GM12878 (cell line): ENCODE results near the gene PDE10A. TPM values are rescaled to one million over a fixed set of nuclear protein-coding genes. Genes with fewer than 3 reads are reported as not detected.

Experiments used
- ATAC-seq: fragments of 200-7000 bp; cut with Tn5 transposase; 3 replicates; pipeline ENCODE4 v1.9.1; 2020; ENCODE audit warnings: mild to moderate bottlenecking, moderate library complexity
- BruUV-seq: library from RNA; stranded (reverse); fragments of 400-500 nt; replicated peaks from 2 replicates; lab custom pipeline; 2021; lab: Mats Ljungman, UMichigan
- CTCF ChIA-PET: fragments of 300-600 bp; sonication (Branson Sonifier 250); formaldehyde crosslinking; extraction: SDS; loops from one replicate; lab custom pipeline; 2021; ENCODE audit warnings: inconsistent platforms; lab: Yijun Ruan, JAX
- POLR2A ChIA-PET: fragments of 350-600 bp; formaldehyde crosslinking; extraction: SDS; loops from one replicate; lab custom pipeline; 2021; ENCODE audit warnings: inconsistent platforms; lab: Charles Lee
- RAD21 ChIA-PET: fragments of 300-600 bp; sonication (Branson Sonifier 250); formaldehyde crosslinking; loops from one replicate; lab custom pipeline; 2023; ENCODE audit warnings: antibody characterized with exemption; ENCODE audit not compliant: unreplicated experiment; lab: Charles Lee
- SMC1A ChIA-PET: fragments of 300-600 bp; sonication (Branson Sonifier 250); formaldehyde crosslinking; loops from one replicate; lab custom pipeline; 2023; ENCODE audit not compliant: unreplicated experiment, uncharacterized antibody; lab: Charles Lee
- DNase-seq: peaks from one replicate; pipeline ENCODE4 v3.0.0-alpha.2; 2011; ENCODE audit warnings: low read depth, low spot score
- FAIRE-seq: peaks from 3 replicates; lab custom pipeline; 2011; peaks lifted over from hg19 to GRCh38; lab: Jason Lieb, UNC
- H2AFZ ChIP-seq: 2 replicates; pipeline ENCODE4 v1.6.0; 2011; ENCODE audit warnings: low read depth, low read length, control low read depth; ENCODE audit not compliant: control insufficient read depth
- H3K27ac ChIP-seq: 2 replicates; pipeline ENCODE4 v1.5.1; 2011; ENCODE audit warnings: control low read depth; ENCODE audit not compliant: control insufficient read depth, insufficient read depth
- H3K27me3 ChIP-seq, 2 experiments: replicated peaks in 1 of 2; 2 replicates each; pipeline versions ENCODE4 v1.6.0 to v1.6.1; 2011; ENCODE audit warnings: low read length in 1 of 2; ENCODE audit not compliant: control insufficient read depth in 2 of 2, insufficient read depth in 2 of 2
- H3K36me3 ChIP-seq, 2 experiments: 2 replicates each; pipeline ENCODE4 v1.5.1; 2011; ENCODE audit warnings: low read length in 1 of 2; ENCODE audit not compliant: control insufficient read depth in 2 of 2, insufficient read depth in 2 of 2
- H3K4me1 ChIP-seq: 2 replicates; pipeline ENCODE4 v1.6.1; 2011; ENCODE audit warnings: mild to moderate bottlenecking, low read length, moderate library complexity, mixed read lengths; ENCODE audit not compliant: control insufficient read depth, insufficient read depth
- H3K4me2 ChIP-seq: 2 replicates; pipeline ENCODE4 v1.6.0; 2011; ENCODE audit warnings: control low read depth; ENCODE audit not compliant: control insufficient read depth, insufficient read depth
- H3K4me3 ChIP-seq: fragments of 200-600 bp; sonication (generic); 2 replicates; pipeline ENCODE4 v1.5.1; 2016
- H3K79me2 ChIP-seq: 2 replicates; pipeline ENCODE4 v1.6.0; 2011; ENCODE audit warnings: low read length; ENCODE audit not compliant: control insufficient read depth, insufficient read depth
- H3K9ac ChIP-seq: 2 replicates; pipeline ENCODE4 v1.8.0; 2011; ENCODE audit warnings: low read length, control low read depth, mixed read lengths; ENCODE audit not compliant: control insufficient read depth, insufficient read depth
- H3K9me3 ChIP-seq: replicated peaks from 3 replicates; pipeline ENCODE4 v1.5.1; 2011; ENCODE audit warnings: mild to moderate bottlenecking, low read length; ENCODE audit not compliant: control insufficient read depth, insufficient read depth
- H4K20me1 ChIP-seq: 2 replicates; pipeline ENCODE4 v1.6.0; 2011; ENCODE audit not compliant: control insufficient read depth, insufficient read depth
- BRCA1 ChIP-seq: IDR thresholded peaks from 2 replicates; pipeline ENCODE4 v1.6.1; 2011; ENCODE audit warnings: low read depth, low read length, improper control_type of control experiment
- CUX1 ChIP-seq: IDR thresholded peaks from 2 replicates; pipeline ENCODE4 v1.6.1; 2012; ENCODE audit warnings: improper control_type of control experiment, low read depth, low read length; ENCODE audit not compliant: insufficient replicate concordance
- GATAD2B ChIP-seq: fragments of 450-650 bp; conservative IDR thresholded peaks from 2 replicates; pipeline ENCODE4 v1.6.1; 2017; ENCODE audit warnings: low read depth, mild to moderate bottlenecking, moderate library complexity
- IKZF2 ChIP-seq, 2 experiments: fragments of 450-650 bp; IDR thresholded peaks; 2 replicates each; pipeline ENCODE4 v1.6.1; 2017; ENCODE audit warnings: mild to moderate bottlenecking in 2 of 2, moderate library complexity in 2 of 2
- JUNB ChIP-seq: IDR thresholded peaks from 2 replicates; pipeline ENCODE4 v1.6.1; 2016; ENCODE audit warnings: antibody characterized with exemption, mild to moderate bottlenecking
- MXI1 ChIP-seq: fragments of 150-350 bp; IDR thresholded peaks from 2 replicates; pipeline ENCODE4 v1.6.1; 2011; ENCODE audit warnings: low read depth, mild to moderate bottlenecking, inconsistent platforms, low read length, improper control_type of control experiment
- MYC ChIP-seq: IDR thresholded peaks from 2 replicates; pipeline ENCODE4 v1.6.1; 2011; ENCODE audit warnings: mild to moderate bottlenecking, low read length, moderate library complexity, inconsistent platforms; ENCODE audit not compliant: insufficient read depth, insufficient replicate concordance, insufficient read length, severe bottlenecking
- NFYA ChIP-seq: IDR thresholded peaks from 2 replicates; pipeline ENCODE4 v1.6.1; 2011; ENCODE audit warnings: low read depth, mild to moderate bottlenecking, low read length, improper control_type of control experiment, borderline replicate concordance
- RUNX3 ChIP-seq: IDR thresholded peaks from 2 replicates; pipeline ENCODE4 v1.6.1; 2012; ENCODE audit warnings: low read length, inconsistent platforms
- ZBED1 ChIP-seq: IDR thresholded peaks from 2 replicates; pipeline ENCODE4 v1.6.1; 2016; ENCODE audit warnings: borderline replicate concordance
- ZNF384 ChIP-seq: IDR thresholded peaks from 2 replicates; pipeline ENCODE4 v1.6.1; 2012; ENCODE audit warnings: low read depth, mild to moderate bottlenecking, low read length, improper control_type of control experiment, borderline replicate concordance
- WGBS: methylation state at CpG from one replicate; pipeline ENCODE4 v1.1.6; 2016; ENCODE audit warnings: low lambda C conversion rate; ENCODE audit not compliant: insufficient replicate concordance, insufficient coverage; ENCODE audit errors: missing lambda C conversion rate; 5-methylcytosine and 5-hydroxymethylcytosine counted together
- in situ Hi-C: fragments of 300-500 bp; cut with MboI; formaldehyde crosslinking; loops from 9 replicates; pipeline ENCODE4 v1.14.3; 2018; ENCODE audit warnings: mixed read lengths
- intact Hi-C: fragments of 100-400 bp; cut with micrococcal nuclease; formaldehyde crosslinking; loops from one replicate; pipeline ENCODE4 v1.14.2; 2022; ENCODE audit not compliant: unreplicated experiment
- polyA plus RNA-seq, 11 experiments: library from polyadenylated mRNA; depleted of rRNA in 4 of 11; unstranded in 6 of 11; stranded (reverse) in 5 of 11; fragments of >200 nt; fragmentation: Nextera tagmentation in 4 of 11; fragmentation: Illumina TruSeq in 1 of 11; extraction: Ambion mirVana in 4 of 11; extraction: Trizol in 1 of 11; gene quantifications; 1 replicate in 1 of 11; 2 replicates in 10 of 11; pipeline versions ENCODE4 v1.2.1 to v1.2.3, GENCODE V29; 2011 to 2016; ENCODE audit warnings: inconsistent platforms in 2 of 11, missing spikeins in 2 of 11, low read depth in 1 of 11
- total RNA-seq, 4 experiments: library from RNA; depleted of rRNA in 3 of 4; stranded (reverse); fragments of >200 nt in 3 of 4; fragmentation: Illumina TruSeq in 1 of 4; extraction: Trizol in 1 of 4; gene quantifications; 2 replicates each; pipeline versions ENCODE4 v1.2.1 to v1.2.3, GENCODE V29; 2013 to 2021
- TF ChIP-seq, protein P1 (sequence below): fragments of 450-650 bp; IDR thresholded peaks from 2 replicates; pipeline ENCODE4 v1.6.1; 2016; ENCODE audit warnings: mild to moderate bottlenecking

Gene PDE10A
- total and polyA plus RNA-seq, 10 of the 15 experiments (the other 5 are each of a cell fraction or from before 2014, with no cell fraction given): under 0.01 to 1.3 (median 0.03) TPM; not detected in 2

GRCh38 chr6:165453395-165453794 lies 209.6 kb downstream of the PDE10A start (continued):
- TF ChIP-seq CUX1 (no peak), ZBED1 (no peak), GATAD2B (no peak)

DNA sequence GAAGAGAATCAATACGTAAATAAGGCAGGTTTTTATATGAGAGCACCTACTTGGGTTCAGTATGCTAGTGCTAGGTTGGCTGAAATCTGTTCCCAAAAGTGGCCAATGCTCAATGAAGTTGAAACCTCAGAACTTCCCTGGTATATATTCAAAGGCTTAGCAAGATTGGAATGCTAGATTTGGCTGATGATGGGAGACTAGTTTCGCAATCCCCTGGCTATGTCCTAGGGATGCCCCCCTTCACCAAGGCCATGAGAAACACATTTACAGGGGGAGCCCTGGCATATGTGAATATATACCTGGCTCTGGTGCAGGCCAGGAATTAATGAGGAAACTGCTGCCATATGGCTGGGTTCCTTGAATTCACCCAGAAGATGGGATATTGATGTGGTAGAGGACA lies 211.2 kb downstream of the PDE10A start:
- intact Hi-C loops: no loop called here
- CTCF ChIA-PET: no interaction called here

More for the DNA sequence above, 211.2 kb downstream of the PDE10A start:
- RAD21 ChIA-PET: interaction anchor here (2.2 kb wide), 1 partner anchor 12 kb away, joined by 5 read pairs; no protein-coding TSS in a partner anchor
- in situ Hi-C loops: no loop called here
- TF ChIP-seq NFYA: no peak
- no peak for TF ChIP-seq MYC
- no peak for TF ChIP-seq JUNB
- TF ChIP-seq IKZF2 (IDR thresholded peaks at IDR 0.05): no peak
- no peak for TF ChIP-seq RUNX3
- TF ChIP-seq, protein P1, sequence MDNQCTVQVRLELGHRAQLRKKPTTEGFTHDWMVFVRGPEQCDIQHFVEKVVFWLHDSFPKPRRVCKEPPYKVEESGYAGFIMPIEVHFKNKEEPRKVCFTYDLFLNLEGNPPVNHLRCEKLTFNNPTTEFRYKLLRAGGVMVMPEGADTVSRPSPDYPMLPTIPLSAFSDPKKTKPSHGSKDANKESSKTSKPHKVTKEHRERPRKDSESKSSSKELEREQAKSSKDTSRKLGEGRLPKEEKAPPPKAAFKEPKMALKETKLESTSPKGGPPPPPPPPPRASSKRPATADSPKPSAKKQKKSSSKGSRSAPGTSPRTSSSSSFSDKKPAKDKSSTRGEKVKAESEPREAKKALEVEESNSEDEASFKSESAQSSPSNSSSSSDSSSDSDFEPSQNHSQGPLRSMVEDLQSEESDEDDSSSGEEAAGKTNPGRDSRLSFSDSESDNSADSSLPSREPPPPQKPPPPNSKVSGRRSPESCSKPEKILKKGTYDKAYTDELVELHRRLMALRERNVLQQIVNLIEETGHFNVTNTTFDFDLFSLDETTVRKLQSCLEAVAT: no peak
- no peak for TF ChIP-seq ZNF384
- no peak for TF ChIP-seq BRCA1
- no peak for TF ChIP-seq MXI1
- Histone ChIP-seq H3K4me1 (no peaks in the 10 kb centered on the region), H3K4me3 (no peak overlapping the region), H3K27ac (no peak overlapping the region), H3K9ac (no peak overlapping the region), H3K79me2 (no peaks in the 10 kb centered on the region), H2AFZ (no peak overlapping the region), H4K20me1 (no peaks in the 10 kb centered on the region), H3K36me3 (no peaks in the 10 kb centered on the region), H3K9me3 (no peaks in the 10 kb centered on the region), H3K27me3 (no peaks in the 10 kb centered on the region), H3K4me2 (no peak overlapping the region)
- SMC1A ChIA-PET: no interaction called here
- POLR2A ChIA-PET: no interaction called here
- ATAC-seq: no peak
- 0% methylated on average over 2 of the region's 2 CpGs for WGBS
- no peak for FAIRE-seq
- DNase-seq: no peak
- BruUV-seq: no TSS peak
